Endodermal cell (in vitro differentiated cells): ENCODE measurements around the gene REEP5. TPM values are rescaled to one million over a fixed set of nuclear protein-coding genes. Genes with fewer than 3 reads are reported as not detected.
"Not testable (repeated sequence)": the region's sequence is repeated elsewhere in the genome, so short reads cannot be mapped to it uniquely, and the experiment has no call there.

Experiments used
- DNase-seq: peaks from one replicate; pipeline ENCODE4 v3.0.0-alpha.2; 2017
- H3K27ac ChIP-seq: 2 replicates; pipeline ENCODE4 v1.5.1; 2013; ENCODE audit warnings: mild to moderate bottlenecking, low read depth, low read length, moderate library complexity
- H3K27me3 ChIP-seq: 2 replicates; pipeline ENCODE4 v1.6.1; 2013; ENCODE audit warnings: mild to moderate bottlenecking, low read length, moderate library complexity; ENCODE audit not compliant: insufficient read depth, control insufficient read depth, poor library complexity, severe bottlenecking
- H3K36me3 ChIP-seq: 2 replicates; pipeline ENCODE4 v1.7.0; 2013; ENCODE audit warnings: mild to moderate bottlenecking, low read length, moderate library complexity; ENCODE audit not compliant: control insufficient read depth, insufficient read depth
- H3K4me1 ChIP-seq: one replicate; pipeline ENCODE4 v1.7.0; 2013; ENCODE audit warnings: low read length; ENCODE audit not compliant: control insufficient read depth, insufficient read depth
- H3K4me3 ChIP-seq: 2 replicates; pipeline ENCODE4 v1.5.1; 2013; ENCODE audit warnings: mild to moderate bottlenecking, low read length, moderate library complexity
- H3K9ac ChIP-seq: 2 replicates; pipeline ENCODE4 v1.6.1; 2013; ENCODE audit warnings: mild to moderate bottlenecking, low read length, moderate library complexity; ENCODE audit not compliant: poor library complexity, severe bottlenecking; ENCODE audit errors: extremely low read depth
- H3K9me3 ChIP-seq: 2 replicates; pipeline ENCODE4 v1.6.1; 2013; ENCODE audit warnings: mild to moderate bottlenecking, low read length, moderate library complexity; ENCODE audit not compliant: control insufficient read depth
- H3K27ac Mint-ChIP-seq: 2 replicates; pipeline ENCODE4 v1.8.0; 2020; ENCODE audit warnings: mixed read lengths
- H3K27me3 Mint-ChIP-seq: 2 replicates; pipeline ENCODE4 v1.8.0; 2021; ENCODE audit warnings: mild to moderate bottlenecking, mixed read lengths; ENCODE audit not compliant: insufficient read depth
- H3K36me3 Mint-ChIP-seq: 2 replicates; pipeline ENCODE4 v1.8.0; 2020; ENCODE audit warnings: low read depth, mixed read lengths
- H3K4me1 Mint-ChIP-seq: 2 replicates; pipeline ENCODE4 v1.8.0; 2020; ENCODE audit warnings: mixed read lengths
- H3K4me3 Mint-ChIP-seq: 2 replicates; pipeline ENCODE4 v1.8.0; 2020; ENCODE audit warnings: mild to moderate bottlenecking, moderate library complexity, mixed read lengths
- H3K9me3 Mint-ChIP-seq: 2 replicates; pipeline ENCODE4 v1.8.0; 2020; ENCODE audit warnings: mild to moderate bottlenecking, mixed read lengths
- CTCF ChIP-seq: fragments of 200-600 bp; sonication (generic); conservative IDR thresholded peaks from 2 replicates; pipeline ENCODE4 v1.5.0; 2021; ENCODE audit warnings: antibody characterized with exemption, mild to moderate bottlenecking
- WGBS, 2 experiments: methylation state at CpG; one replicate each; pipeline versions ENCODE4 v1.1.5 to v1.1.7; 2013; ENCODE audit warnings: missing lambda C conversion rate in 2 of 2, mixed read lengths in 1 of 2; ENCODE audit not compliant: insufficient coverage in 1 of 2, insufficient read length in 1 of 2; 5-methylcytosine and 5-hydroxymethylcytosine counted together
- total RNA-seq, 2 donors: library from RNA; stranded (reverse); fragmentation: NEBNext Ultra II Directional in 1 of 2; extraction: Animal tissue kit (Norgen Biotek cat#: 25700) in 1 of 2; gene quantifications; 2 replicates in 1 of 2; 3 replicates in 1 of 2; pipeline ENCODE4 v1.2.1, GENCODE V29; 2021

REEP5 gene
- total RNA-seq, 2 donors from 2014 or later: 42.1 to 42.3 TPM

- Histone ChIP-seq H3K9me3 (no peaks in the 10 kb centered on the region), H3K36me3 (no peaks in the 10 kb centered on the region), H3K4me1 (no peaks in the 10 kb centered on the region), H3K9ac (no peak overlapping the region), H3K27me3 (no peaks in the 10 kb centered on the region), H3K4me3 (no peak overlapping the region), H3K27ac (peak overlapping the region; percentile 7)
- H3K27me3 Mint-ChIP-seq: no peaks in the 10 kb centered on the region
- no peak for DNase-seq
- WGBS, 2 experiments: 89 to 94% methylated on average over 5 to 6 of the region's 6 CpGs
- no peaks in the 10 kb centered on the region for H3K36me3 Mint-ChIP-seq
- H3K4me1 Mint-ChIP-seq: peaks cover 8% of the 10 kb centered on the region
- no peaks in the 10 kb centered on the region for H3K9me3 Mint-ChIP-seq
- no peak overlapping the region for H3K4me3 Mint-ChIP-seq
- no peak for TF ChIP-seq CTCF
- no peak overlapping the region for H3K27ac Mint-ChIP-seq
Observed at GRCh38 chr5:112960863-112961504, 39.0 kb upstream of the REEP5 start.

GRCh38 chr5:112960315-112960714 lies 38.3 kb upstream of the REEP5 start:
- Histone ChIP-seq H3K4me3 (no peak overlapping the region), H3K27ac (peak overlapping the region; percentile 29), H3K36me3 (no peaks in the 10 kb centered on the region), H3K9ac (no peak overlapping the region), H3K4me1 (no peaks in the 10 kb centered on the region), H3K9me3 (no peaks in the 10 kb centered on the region), H3K27me3 (no peaks in the 10 kb centered on the region)
- H3K9me3 Mint-ChIP-seq: peaks cover 2% of the 10 kb centered on the region
- no peaks in the 10 kb centered on the region for H3K27me3 Mint-ChIP-seq
- 90% methylated on average over 1 of the region's 1 CpG; no CpG with 5 or more reads in 1 of the 2 experiments for WGBS, 2 experiments
- H3K4me3 Mint-ChIP-seq: no peak overlapping the region
- no peak overlapping the region for H3K27ac Mint-ChIP-seq
- no peaks in the 10 kb centered on the region for H3K36me3 Mint-ChIP-seq
- no peak for TF ChIP-seq CTCF
- DNase-seq: no peak
- peaks cover 8% of the 10 kb centered on the region for H3K4me1 Mint-ChIP-seq

GRCh38 chr5:112959872-112960271 lies 37.8 kb upstream of the REEP5 start:
- H3K4me3 Mint-ChIP-seq, H3K36me3 ChIP-seq, H3K27ac Mint-ChIP-seq, H3K4me1 ChIP-seq, H3K27me3 ChIP-seq, H3K36me3 Mint-ChIP-seq, H3K9me3 Mint-ChIP-seq, H3K4me1 Mint-ChIP-seq, H3K27me3 Mint-ChIP-seq, H3K9me3 ChIP-seq, H3K9ac ChIP-seq, H3K4me3 ChIP-seq, DNase-seq: not testable (repeated sequence)
- 93 to 95% methylated on average over 7 to 8 of the region's 8 CpGs for WGBS, 2 experiments
- peak overlapping the region; percentile 29 for H3K27ac ChIP-seq
